H1 (cell line): ENCODE data around the gene RASAL2. TPM values are rescaled to one million over a fixed set of nuclear protein-coding genes. Genes with fewer than 3 reads are reported as not detected.
A peak's percentile ranks its signal among the peaks of the same experiment; 100 is the strongest.

Experiments
- CTCF ChIA-PET: fragments of 300-600 bp; sonication (Branson Sonifier 250); formaldehyde crosslinking; loops from one replicate; lab custom pipeline; 2021; ENCODE audit not compliant: partially characterized antibody; lab: Charles Lee
- POLR2A ChIA-PET: fragments of 300-600 bp; sonication (Branson Sonifier 250); formaldehyde crosslinking; loops from one replicate; lab custom pipeline; 2021; ENCODE audit warnings: inconsistent platforms; ENCODE audit not compliant: partially characterized antibody; lab: Charles Lee
- DNase-seq, 2 experiments: peaks; one replicate each; pipeline versions ENCODE4 v3.0.0 to v3.0.0-alpha.2; 2010 to 2022; ENCODE audit warnings: low spot score in 2 of 2, low read depth in 1 of 2, mixed read lengths in 1 of 2
- FAIRE-seq: peaks from 2 replicates; lab custom pipeline; 2011; peaks lifted over from hg19 to GRCh38; lab: Jason Lieb, UNC
- H2AFZ ChIP-seq: 2 replicates; pipeline ENCODE4 v1.8.1; 2012; ENCODE audit warnings: low read length, inconsistent platforms
- H2AK5ac ChIP-seq: 2 replicates; pipeline ENCODE4 v1.6.1; 2013; ENCODE audit warnings: low read depth, low read length
- H2BK120ac ChIP-seq: replicated peaks from 2 replicates; pipeline ENCODE3; 2013; ENCODE audit warnings: low read depth, low read length, inconsistent platforms
- H2BK12ac ChIP-seq: 2 replicates; pipeline ENCODE4 v1.6.1; 2013; ENCODE audit warnings: low read depth, low read length
- H2BK15ac ChIP-seq: 2 replicates; pipeline ENCODE4 v1.6.1; 2013; ENCODE audit warnings: low read length
- H2BK20ac ChIP-seq: 2 replicates; pipeline ENCODE4 v1.6.1; 2013; ENCODE audit warnings: low read length
- H2BK5ac ChIP-seq: 2 replicates; pipeline ENCODE4 v1.6.1; 2013; ENCODE audit warnings: low read depth, low read length
- H3K14ac ChIP-seq: 2 replicates; pipeline ENCODE4 v1.6.1; 2013; ENCODE audit warnings: inconsistent platforms; ENCODE audit not compliant: insufficient read length
- H3K18ac ChIP-seq: 2 replicates; pipeline ENCODE4 v1.6.1; 2013; ENCODE audit warnings: low read length; ENCODE audit errors: extremely low read depth
- H3K23ac ChIP-seq: 2 replicates; pipeline ENCODE4 v1.6.1; 2013; ENCODE audit warnings: inconsistent platforms; ENCODE audit not compliant: insufficient read length
- H3K23me2 ChIP-seq: 2 replicates; pipeline ENCODE4 v1.6.1; 2013; ENCODE audit warnings: low read depth, low read length
- H3K27ac ChIP-seq: 2 replicates; pipeline ENCODE4 v1.6.1; 2011; ENCODE audit warnings: low read depth, low read length, inconsistent platforms
- H3K27me3 ChIP-seq, 4 experiments: replicated peaks in 1 of 4; 1 replicate in 1 of 4; 2 replicates in 3 of 4; pipeline versions ENCODE4 v1.6.1 to v1.8.1; 2011 to 2013; ENCODE audit warnings: low read length in 3 of 4, mild to moderate bottlenecking in 3 of 4, inconsistent platforms in 2 of 4, mixed read lengths in 2 of 4, moderate library complexity in 1 of 4; ENCODE audit not compliant: control insufficient read depth in 3 of 4, insufficient read depth in 3 of 4; ENCODE audit errors: extremely low read depth in 1 of 4
- H3K36me3 ChIP-seq, 4 experiments: 2 replicates each; pipeline versions ENCODE4 v1.6.1 to v1.8.1; 2011 to 2013; ENCODE audit warnings: mild to moderate bottlenecking in 4 of 4, low read length in 3 of 4, moderate library complexity in 2 of 4, control low read depth in 1 of 4, inconsistent platforms in 1 of 4; ENCODE audit not compliant: insufficient read depth in 4 of 4, control insufficient read depth in 2 of 4
- H3K4ac ChIP-seq: replicated peaks from 2 replicates; pipeline ENCODE3; 2013; ENCODE audit warnings: low read length, low read depth, mixed read lengths, inconsistent platforms; ENCODE audit not compliant: insufficient read length
- H3K4me1 ChIP-seq, 4 experiments: replicated peaks in 1 of 4; 1 replicate in 1 of 4; 2 replicates in 3 of 4; pipeline versions ENCODE4 v1.6.1 to v1.8.1; 2011 to 2013; ENCODE audit warnings: low read length in 3 of 4, inconsistent platforms in 2 of 4, mixed read lengths in 1 of 4; ENCODE audit not compliant: insufficient read depth in 4 of 4, control insufficient read depth in 3 of 4
- H3K4me2 ChIP-seq, 2 experiments: 2 replicates each; pipeline versions ENCODE4 v1.6.1 to v1.8.1; 2011 to 2013; ENCODE audit warnings: low read depth in 2 of 2, low read length in 2 of 2, control low read depth in 1 of 2, inconsistent platforms in 1 of 2, mild to moderate bottlenecking in 1 of 2; ENCODE audit not compliant: insufficient read depth in 1 of 2
- H3K4me3 ChIP-seq, 4 experiments: fragments of 200-600, 300-600 bp in 1 of 4; sonication (generic), shearing (Covaris generic), sonication (Bioruptor Twin) in 1 of 4; 2 replicates each; pipeline versions ENCODE4 v1.5.1 to v1.8.1; 2011 to 2016; ENCODE audit warnings: low read length in 4 of 4, low read depth in 3 of 4, control low read depth in 2 of 4, inconsistent platforms in 2 of 4, mild to moderate bottlenecking in 2 of 4, mixed read lengths in 1 of 4, moderate library complexity in 1 of 4; ENCODE audit not compliant: insufficient read depth in 2 of 4; ENCODE audit errors: extremely low read depth in 1 of 4
- H3K56ac ChIP-seq: replicated peaks from 2 replicates; pipeline ENCODE3; 2013; ENCODE audit warnings: low read depth, mild to moderate bottlenecking, mixed read lengths, low read length, inconsistent platforms; ENCODE audit not compliant: insufficient read length
- H3K79me1 ChIP-seq: 2 replicates; pipeline ENCODE4 v1.6.1; 2013; ENCODE audit warnings: low read depth, low read length, control low read depth
- H3K79me2 ChIP-seq, 2 experiments: 2 replicates each; pipeline versions ENCODE4 v1.6.1 to v1.8.1; 2012 to 2013; ENCODE audit warnings: low read length in 2 of 2, mild to moderate bottlenecking in 2 of 2, inconsistent platforms in 1 of 2; ENCODE audit not compliant: insufficient read depth in 2 of 2, control insufficient read depth in 1 of 2
- H3K9ac ChIP-seq, 4 experiments: replicated peaks in 1 of 4; 1 replicate in 1 of 4; 2 replicates in 3 of 4; pipeline versions ENCODE4 v1.6.1 to v1.8.1; 2011 to 2013; ENCODE audit warnings: low read depth in 3 of 4, low read length in 3 of 4, control low read depth in 2 of 4, mild to moderate bottlenecking in 2 of 4, moderate library complexity in 2 of 4, inconsistent platforms in 1 of 4; ENCODE audit errors: extremely low read depth in 1 of 4
- H3K9me3 ChIP-seq, 2 experiments: 2 replicates each; pipeline versions ENCODE4 v1.6.1 to v1.8.1; 2012 to 2013; ENCODE audit warnings: mild to moderate bottlenecking in 2 of 2, moderate library complexity in 2 of 2, control low read depth in 1 of 2, inconsistent platforms in 1 of 2, low read depth in 1 of 2, low read length in 1 of 2, mixed read lengths in 1 of 2; ENCODE audit not compliant: insufficient read depth in 2 of 2
- H4K20me1 ChIP-seq, 2 experiments: replicated peaks in 1 of 2; 2 replicates each; pipeline versions ENCODE3 to v1.8.1; 2011 to 2013; ENCODE audit warnings: inconsistent platforms in 2 of 2, low read length in 2 of 2, mild to moderate bottlenecking in 1 of 2; ENCODE audit not compliant: insufficient read depth in 2 of 2, control insufficient read depth in 1 of 2
- H4K5ac ChIP-seq: 2 replicates; pipeline ENCODE4 v1.6.1; 2013; ENCODE audit warnings: low read length, low read depth, mixed read lengths, inconsistent platforms; ENCODE audit not compliant: insufficient read length
- H4K8ac ChIP-seq: 2 replicates; pipeline ENCODE4 v1.8.0; 2013; ENCODE audit warnings: mild to moderate bottlenecking, moderate library complexity, low read length, inconsistent platforms; ENCODE audit not compliant: insufficient read depth; ENCODE audit errors: extremely low read depth
- H4K91ac ChIP-seq: replicated peaks from 2 replicates; pipeline ENCODE3; 2013; ENCODE audit warnings: low read length, mixed read lengths, inconsistent platforms; ENCODE audit not compliant: insufficient read length
- CBX5 ChIP-seq: fragments of 300-800, 300-1000 bp; sonication (generic); IDR thresholded peaks from 2 replicates; pipeline ENCODE4 v1.7.1; 2016; ENCODE audit warnings: antibody characterized with exemption, low read length, low read depth
- GABPA ChIP-seq: IDR thresholded peaks from 2 replicates; pipeline ENCODE4 v1.6.1; 2011; ENCODE audit warnings: mild to moderate bottlenecking, low read length, moderate library complexity, borderline replicate concordance; ENCODE audit not compliant: insufficient read depth
- NRF1 ChIP-seq: IDR thresholded peaks from 2 replicates; pipeline ENCODE4 v1.6.1; 2011; ENCODE audit warnings: mild to moderate bottlenecking, low read depth, low read length, improper control_type of control experiment
- RAD21 ChIP-seq, 2 experiments: IDR thresholded peaks in 1 of 2; conservative IDR thresholded peaks in 1 of 2; 2 replicates each; pipeline ENCODE4 v1.6.1; 2011; ENCODE audit warnings: low read depth in 2 of 2, low read length in 2 of 2, improper control_type of control experiment in 1 of 2, inconsistent platforms in 1 of 2, mild to moderate bottlenecking in 1 of 2, moderate library complexity in 1 of 2
- SIX5 ChIP-seq: IDR thresholded peaks from 2 replicates; pipeline ENCODE4 v1.6.1; 2011; ENCODE audit warnings: mild to moderate bottlenecking, low read depth, low read length
- YY1 ChIP-seq: IDR thresholded peaks from 2 replicates; pipeline ENCODE4 v1.6.1; 2011; ENCODE audit warnings: low read depth, mild to moderate bottlenecking, low read length
- WGBS, 2 experiments: shearing (Covaris generic) in 1 of 2; methylation state at CpG; one replicate each; pipeline versions ENCODE4 v1.1.6 to v1.1.7; 2013 to 2015; ENCODE audit warnings: low lambda C conversion rate in 2 of 2, mixed read lengths in 2 of 2, inconsistent platforms in 1 of 2, low coverage in 1 of 2, missing lambda C conversion rate in 1 of 2; ENCODE audit not compliant: insufficient replicate concordance in 2 of 2, insufficient coverage in 1 of 2, insufficient read length in 1 of 2; ENCODE audit errors: extremely low coverage in 1 of 2, missing lambda C conversion rate in 1 of 2; 5-methylcytosine and 5-hydroxymethylcytosine counted together
- polyA plus RNA-seq, 7 experiments: library from polyadenylated mRNA; depleted of rRNA in 3 of 7; stranded (reverse) in 5 of 7; unstranded in 2 of 7; fragments of >200 nt in 5 of 7; fragments of 200-250 nt in 2 of 7; gene quantifications; 1 replicate in 5 of 7; 2 replicates in 1 of 7; 4 replicates in 1 of 7; pipeline versions ENCODE4 v1.2.1 to v1.2.3, GENCODE V29; 2011 to 2013; ENCODE audit warnings: missing spikeins in 2 of 7, mixed read lengths in 2 of 7
- total RNA-seq: library from RNA; stranded (reverse); fragmentation: NEBNext Ultra II Directional; extraction: Animal tissue kit (Norgen Biotek cat#: 25700); gene quantifications from 2 replicates; pipeline ENCODE4 v1.2.1, GENCODE V29; 2021
- TF ChIP-seq, protein P1 (sequence below), 3 experiments: IDR thresholded peaks; 1 replicate in 2 of 3; 2 replicates in 1 of 3; pipeline versions ENCODE4 v1.5.1 to v1.6.1; 2011; ENCODE audit warnings: low read length in 3 of 3, mild to moderate bottlenecking in 3 of 3, inconsistent platforms in 2 of 3, low read depth in 1 of 3, moderate library complexity in 1 of 3; ENCODE audit not compliant: insufficient read depth in 1 of 3; ENCODE audit errors: control extremely low read depth in 1 of 3

The RASAL2 gene
- total and polyA plus RNA-seq, 2 of the 8 experiments (the other 6 are each of a cell fraction or from before 2014, with no cell fraction given): 15.9 to 32.5 TPM

GRCh38 chr1:178501705-178502329 lies 407.9 kb downstream of the RASAL2 start:
- Histone ChIP-seq H4K20me1 (no peaks in the 10 kb centered on the region), H2AFZ (peak overlapping the region; percentile 6; the same call in 1 of the 2 replicates), H3K27ac (no peak overlapping the region), H3K9ac (no peak overlapping the region), H3K4ac (no peak overlapping the region), H3K79me1 (no peaks in the 10 kb centered on the region), H3K36me3 (no peaks in the 10 kb centered on the region), H3K9me3 (no peaks in the 10 kb centered on the region), H2BK15ac (no peak overlapping the region), H3K4me3 (no peak overlapping the region), H3K23me2 (no peaks in the 10 kb centered on the region; the same call in none of the 2 replicates), H2BK12ac (no peak overlapping the region), H3K14ac (no peak overlapping the region), H2BK120ac (no peak overlapping the region), H3K4me2 (no peak overlapping the region), H3K27me3 (no peaks in the 10 kb centered on the region), H4K8ac (no peak overlapping the region), H3K56ac (no peak overlapping the region), H2BK5ac (no peak overlapping the region), H2BK20ac (no peak overlapping the region), H3K4me1 (no peaks in the 10 kb centered on the region; a peak in 1 of 7 replicates), H3K79me2 (no peaks in the 10 kb centered on the region), H3K23ac (no peak overlapping the region), H4K5ac (no peak overlapping the region), H4K91ac (no peak overlapping the region), H3K18ac (no peak overlapping the region), H2AK5ac (no peak overlapping the region)
- 5% methylated on average over 4 of the region's 5 CpGs; no CpG with 5 or more reads in 1 of the 2 experiments for WGBS, 2 experiments
- POLR2A ChIA-PET: interaction anchor here (1.3 kb wide), 1 partner anchor 11 kb away, joined by 3 read pairs; no protein-coding TSS in a partner anchor
- TF ChIP-seq CBX5 (no peak), RAD21 (IDR thresholded peaks at IDR 0.05 in 1 of 2, conservative IDR thresholded peaks at IDR 0.05 in 1 of 2; ENCODE audit: low read depth in 2 of 2, low read length in 2 of 2) (peak; percentile 70 to 79), YY1 (0 out of 2 replicates have a peak, but pooled peaks have one; percentile 10), NRF1 (no peak), SIX5 (no peak), GABPA (peak; percentile 55; the same call in 1 of the 2 replicates)
- TF ChIP-seq, protein P1, sequence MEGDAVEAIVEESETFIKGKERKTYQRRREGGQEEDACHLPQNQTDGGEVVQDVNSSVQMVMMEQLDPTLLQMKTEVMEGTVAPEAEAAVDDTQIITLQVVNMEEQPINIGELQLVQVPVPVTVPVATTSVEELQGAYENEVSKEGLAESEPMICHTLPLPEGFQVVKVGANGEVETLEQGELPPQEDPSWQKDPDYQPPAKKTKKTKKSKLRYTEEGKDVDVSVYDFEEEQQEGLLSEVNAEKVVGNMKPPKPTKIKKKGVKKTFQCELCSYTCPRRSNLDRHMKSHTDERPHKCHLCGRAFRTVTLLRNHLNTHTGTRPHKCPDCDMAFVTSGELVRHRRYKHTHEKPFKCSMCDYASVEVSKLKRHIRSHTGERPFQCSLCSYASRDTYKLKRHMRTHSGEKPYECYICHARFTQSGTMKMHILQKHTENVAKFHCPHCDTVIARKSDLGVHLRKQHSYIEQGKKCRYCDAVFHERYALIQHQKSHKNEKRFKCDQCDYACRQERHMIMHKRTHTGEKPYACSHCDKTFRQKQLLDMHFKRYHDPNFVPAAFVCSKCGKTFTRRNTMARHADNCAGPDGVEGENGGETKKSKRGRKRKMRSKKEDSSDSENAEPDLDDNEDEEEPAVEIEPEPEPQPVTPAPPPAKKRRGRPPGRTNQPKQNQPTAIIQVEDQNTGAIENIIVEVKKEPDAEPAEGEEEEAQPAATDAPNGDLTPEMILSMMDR (IDR thresholded peaks at IDR 0.05; ENCODE audit: control extremely low read depth in 1 of 3, insufficient read depth in 1 of 3, low read depth in 1 of 3, low read length in 3 of 3): peak; percentile 84 to 95 (median 87)
- CTCF ChIA-PET: interaction anchor here (0.6 to 13.1 kb wide), 65 partner anchors 7 to 801 kb away, joined by 3 to 238 read pairs (median 5); partner anchors contain the start of gene TEX35
- DNase-seq (peak; percentile 56 to 96), FAIRE-seq (peak; percentile 58)
